ENCODE results near the gene CX3CL1. TPM values are rescaled to one million over a fixed set of nuclear protein-coding genes. Genes with fewer than 3 reads are reported as not detected.

The CX3CL1 gene
- polyA plus RNA-seq, 1 donor, result 5.6 TPM

Other genes starting within 250 kb of the CX3CL1 start
- 56.1 TPM for gene PSME3IP1, start 186.5 kb upstream of the CX3CL1 start, polyA plus RNA-seq (ENCODE audit: insufficient read length)
- 23.3 TPM for gene RSPRY1, start 186.2 kb upstream of the CX3CL1 start, polyA plus RNA-seq (ENCODE audit: insufficient read length)
- 41.7 TPM for gene ARL2BP, start 127.2 kb upstream of the CX3CL1 start, polyA plus RNA-seq (ENCODE audit: insufficient read length)
- gene PLLP, start 87.8 kb upstream of the CX3CL1 start, polyA plus RNA-seq (ENCODE audit: insufficient read length), result 1.1 TPM
- 0.24 TPM for gene CCL22, start 13.7 kb upstream of the CX3CL1 start, polyA plus RNA-seq (ENCODE audit: insufficient read length)
- not detected for gene CCL17, start 32.3 kb downstream of the CX3CL1 start, polyA plus RNA-seq (ENCODE audit: insufficient read length)
- 65.4 TPM for gene CIAPIN1, start 74.9 kb downstream of the CX3CL1 start, polyA plus RNA-seq (ENCODE audit: insufficient read length)
- gene COQ9, start 75.0 kb downstream of the CX3CL1 start, polyA plus RNA-seq (ENCODE audit: insufficient read length), result 76.5 TPM
- 44.2 TPM for gene POLR2C, start 90.2 kb downstream of the CX3CL1 start, polyA plus RNA-seq (ENCODE audit: insufficient read length)
- 8.4 TPM for gene DOK4, start 114.0 kb downstream of the CX3CL1 start, polyA plus RNA-seq (ENCODE audit: insufficient read length)
- gene CCDC102A, start 164.1 kb downstream of the CX3CL1 start, polyA plus RNA-seq (ENCODE audit: insufficient read length), result 12.2 TPM
- gene ADGRG5, start 170.2 kb downstream of the CX3CL1 start, polyA plus RNA-seq (ENCODE audit: insufficient read length), result 1.7 TPM

Measured in forelimb muscle (tissue), 1 donor.